HG02642 (cell line): ENCODE measurements around the gene NARS2.

Experiments
- ATAC-seq: cut with Tn5 transposase; IDR thresholded peaks from one replicate; pipeline ENCODE4 v1.9.1; 2021; ENCODE audit warnings: mild to moderate bottlenecking; ENCODE audit not compliant: unreplicated experiment, poor library complexity

NARS2 gene

GRCh38 chr11:78451371-78452150 lies 123.1 kb downstream of the NARS2 start:
- ATAC-seq: no peak

GRCh38 chr11:78450866-78451265 lies 123.8 kb downstream of the NARS2 start:
- no peak for ATAC-seq

GRCh38 chr11:78449866-78450265 lies 124.8 kb downstream of the NARS2 start:
- ATAC-seq: no peak

GRCh38 chr11:78446210-78446609 lies 128.5 kb downstream of the NARS2 start:
- ATAC-seq: no peak

- ATAC-seq: no peak
Observed at GRCh38 chr11:78444726-78445125, 129.9 kb downstream of the NARS2 start.

- ATAC-seq: no peak
Observed at GRCh38 chr11:78441956-78442355, 132.7 kb downstream of the NARS2 start.

GRCh38 chr11:78438298-78438975 lies 136.2 kb downstream of the NARS2 start:
- peak; percentile 72 for ATAC-seq

- no peak for ATAC-seq
Observed at GRCh38 chr11:78432956-78433355, 141.7 kb downstream of the NARS2 start.

GRCh38 chr11:78432058-78432515 lies 142.6 kb downstream of the NARS2 start:
- ATAC-seq: no peak

GRCh38 chr11:78429660-78430059 lies 145.0 kb downstream of the NARS2 start:
- ATAC-seq: no peak

- ATAC-seq: no peak
Observed at GRCh38 chr11:78429209-78429608, 145.5 kb downstream of the NARS2 start.

- ATAC-seq: no peak
Observed at GRCh38 chr11:78428773-78429172, 145.9 kb downstream of the NARS2 start.

GRCh38 chr11:78428266-78428636 lies 146.4 kb downstream of the NARS2 start:
- ATAC-seq: no peak

GRCh38 chr11:78427615-78428265 lies 146.9 kb downstream of the NARS2 start:
- ATAC-seq: no peak

- ATAC-seq: no peak
Observed at GRCh38 chr11:78426845-78427244, 147.8 kb downstream of the NARS2 start.

GRCh38 chr11:78425399-78426070 lies 149.1 kb downstream of the NARS2 start:
- ATAC-seq: no peak

- ATAC-seq: peak; percentile 39
Observed at GRCh38 chr11:78424334-78425270, 150.1 kb downstream of the NARS2 start.

- ATAC-seq: no peak
Observed at GRCh38 chr11:78423241-78423640, 151.4 kb downstream of the NARS2 start.

- no peak for ATAC-seq
Observed at GRCh38 chr11:78420796-78421209, 153.9 kb downstream of the NARS2 start.
